GM18951 (cell line): Measurements from ENCODE around the gene HCFC1.

ENCODE experiments used
- POLR2A ChIP-seq: IDR thresholded peaks from 4 replicates; pipeline ENCODE4 v1.6.1; 2011; ENCODE audit warnings: mild to moderate bottlenecking; ENCODE audit not compliant: insufficient read length, insufficient read depth; ENCODE audit errors: extremely low read depth
- in situ Hi-C: fragments of 300-500 bp; cut with MboI; formaldehyde crosslinking; loops from one replicate; pipeline ENCODE4 v1.12.0; 2022; ENCODE audit warnings: low sequenced_read_pairs, mixed read lengths, inconsistent platforms; ENCODE audit not compliant: unreplicated experiment

HCFC1 gene

DNA sequence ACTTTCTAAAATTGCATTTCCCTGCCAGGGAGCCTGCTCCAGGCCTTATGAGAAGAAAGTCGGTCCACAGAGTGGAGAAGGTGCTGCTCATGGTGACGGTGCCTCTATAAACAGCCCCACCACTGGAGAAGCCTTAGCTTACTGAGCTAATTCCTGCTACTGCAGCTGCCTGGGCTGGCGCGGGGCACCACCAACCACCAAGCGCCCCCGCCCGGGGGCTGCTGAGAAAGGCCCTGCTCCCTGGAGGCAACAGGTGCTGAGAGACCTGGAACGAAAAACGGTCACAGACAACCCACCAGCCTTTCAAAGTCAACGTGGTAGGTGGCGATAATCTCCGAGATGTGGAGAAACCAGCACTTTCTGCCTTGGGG is 2.9 kb downstream of the HCFC1 start:
- TF ChIP-seq POLR2A = no peak
- in situ Hi-C loops = no loop called here

DNA sequence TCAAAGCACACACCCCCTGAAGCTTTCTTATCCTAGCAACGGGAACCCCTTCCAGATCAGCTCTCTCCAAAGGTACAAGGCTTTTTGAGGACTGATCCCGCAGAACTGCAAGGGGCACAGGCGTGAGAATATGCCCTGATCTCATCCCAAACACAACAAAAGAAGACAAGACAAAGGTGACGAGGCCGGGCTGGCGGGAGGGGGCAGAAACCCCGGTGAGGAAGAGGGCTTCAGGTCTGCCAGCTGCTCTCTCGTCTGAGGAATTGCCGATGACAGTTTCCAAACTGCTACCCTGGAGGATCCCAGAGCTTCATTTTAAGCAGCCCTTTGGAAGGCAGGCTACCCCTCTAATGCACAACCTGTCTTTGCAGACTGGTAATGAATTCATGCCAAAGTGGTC is 3.4 kb downstream of the HCFC1 start:
- TF ChIP-seq POLR2A = no peak
- in situ Hi-C loops = no loop called here

DNA sequence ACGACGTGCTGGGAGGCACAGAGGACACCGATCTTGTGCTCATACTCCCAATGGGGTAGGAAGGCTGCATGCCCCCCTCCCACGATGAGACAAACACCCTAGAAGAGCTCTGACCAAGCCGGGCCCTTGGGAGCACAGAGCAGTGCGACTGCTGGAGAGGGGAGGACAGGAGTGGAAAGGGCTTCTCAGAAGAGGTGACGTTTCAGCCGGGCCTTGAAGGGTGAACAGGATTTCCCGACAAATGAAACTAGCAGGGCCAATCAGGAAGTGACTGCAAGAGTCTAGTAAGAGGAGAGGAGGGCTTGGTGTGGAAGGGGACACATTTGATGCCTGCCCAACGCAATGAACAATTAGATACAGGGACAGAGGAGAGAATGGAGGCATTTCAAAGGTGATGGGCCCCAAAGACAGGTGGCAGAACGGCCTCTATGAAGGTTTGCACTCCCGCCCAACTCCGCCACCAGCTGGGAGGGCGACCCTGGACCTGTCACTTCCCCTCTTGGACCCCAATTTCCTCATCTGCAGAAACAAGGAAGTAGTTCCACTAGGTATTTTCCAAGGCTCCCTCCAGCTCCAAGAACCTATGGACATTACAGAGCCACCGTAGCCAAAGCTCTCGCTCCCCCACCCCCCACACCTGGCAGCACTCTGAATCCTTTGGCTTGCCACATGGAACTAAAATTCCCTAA is 3.9 kb downstream of the HCFC1 start:
- TF ChIP-seq POLR2A = no peak
- in situ Hi-C loops = no loop called here

DNA sequence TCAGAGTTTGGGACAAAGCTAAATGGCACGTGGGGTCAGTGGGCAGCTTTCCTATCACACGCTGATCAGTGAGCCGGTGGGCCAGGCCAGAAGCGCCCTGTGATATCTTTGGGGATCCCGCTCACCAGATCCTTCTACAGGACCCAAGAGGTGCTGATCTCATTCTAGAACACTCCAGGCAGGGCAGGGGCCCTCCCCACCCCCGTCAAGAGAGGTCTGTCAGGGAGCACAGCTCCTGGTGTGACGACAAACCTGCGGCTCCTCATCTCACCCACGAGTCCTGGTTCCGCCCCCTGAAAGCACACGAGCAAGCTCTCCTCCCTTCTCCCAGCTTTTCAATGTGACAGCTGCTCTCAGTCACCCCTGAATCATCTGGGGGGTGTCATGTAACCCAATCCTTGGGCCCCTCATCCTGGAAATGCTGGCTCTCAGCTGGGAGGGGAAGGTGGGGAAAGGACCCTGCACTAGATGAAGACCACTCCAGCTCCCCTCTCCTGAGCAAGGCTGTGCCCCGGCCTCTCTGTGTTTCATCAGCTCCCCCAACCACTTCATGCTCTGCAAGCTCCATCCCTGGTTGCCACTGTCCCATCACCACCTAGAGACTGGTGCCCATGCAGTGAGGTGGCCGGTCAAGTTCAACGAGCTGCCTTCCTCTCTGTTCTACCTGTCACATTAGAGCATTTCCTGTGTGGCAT is 4.6 kb downstream of the HCFC1 start:
- no peak for TF ChIP-seq POLR2A
- in situ Hi-C loops = no loop called here

DNA sequence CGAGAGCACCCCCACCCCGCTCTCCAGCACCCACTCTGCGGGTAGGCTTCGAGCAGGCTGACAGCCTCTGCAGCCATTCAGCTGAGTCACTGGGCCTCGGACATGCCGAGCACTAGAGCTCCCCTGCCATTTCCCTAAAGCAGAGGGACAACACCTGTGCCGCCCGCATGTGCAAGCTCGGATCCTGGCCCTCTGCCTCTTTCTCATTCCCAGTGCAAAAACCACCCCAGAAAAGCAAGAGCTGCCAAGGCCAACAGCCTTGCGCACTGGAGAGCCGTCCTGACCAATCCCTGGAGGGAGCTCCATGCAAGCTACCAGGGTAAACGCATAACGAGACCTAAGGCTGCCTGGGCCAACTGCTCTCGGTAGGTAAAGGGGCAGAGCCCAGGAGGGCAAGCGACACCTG is 5.3 kb downstream of the HCFC1 start:
- no peak for TF ChIP-seq POLR2A
- in situ Hi-C loops = no loop called here

DNA sequence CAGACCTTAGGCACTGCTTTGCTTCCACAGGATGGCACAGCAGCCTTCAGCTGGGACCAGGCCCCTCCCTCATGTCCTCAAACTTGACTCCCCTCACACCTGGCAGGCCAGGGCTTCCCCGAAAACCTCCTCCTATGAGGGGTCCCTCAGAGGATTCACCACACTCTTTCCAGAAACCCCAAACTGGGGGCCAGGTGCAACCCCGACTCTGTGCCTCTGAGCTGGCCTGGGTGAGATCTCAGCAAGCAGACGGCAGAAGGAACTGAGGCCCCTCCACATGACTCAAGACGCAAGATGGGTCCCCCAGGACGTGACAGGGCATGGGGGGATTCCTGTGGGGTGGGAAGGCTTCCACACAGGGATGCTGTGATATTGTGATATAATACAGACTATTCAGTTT is 6.2 kb downstream of the HCFC1 start:
- no peak for TF ChIP-seq POLR2A
- in situ Hi-C loops = no loop called here

DNA sequence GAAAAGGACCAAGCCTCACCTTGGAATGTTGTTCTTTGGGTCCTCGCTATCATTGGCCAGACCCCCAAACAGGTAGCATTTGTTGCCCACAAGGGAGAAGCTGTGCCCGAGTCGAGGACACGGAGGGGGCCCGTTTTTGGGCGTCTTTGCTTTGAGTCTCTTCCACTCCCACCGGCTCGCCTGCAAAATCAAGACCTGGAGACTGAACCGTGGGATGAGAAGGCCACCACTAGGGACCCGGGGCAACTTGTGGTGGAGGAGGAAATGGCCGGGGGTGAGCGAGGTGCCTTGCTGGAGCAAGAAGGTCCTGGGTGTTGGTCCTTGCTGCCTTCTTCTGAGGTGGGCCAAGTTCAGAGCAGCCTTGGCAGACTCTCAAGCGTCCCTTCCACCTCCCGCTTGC is 7.5 kb downstream of the HCFC1 start:
- in situ Hi-C loops = no loop called here
- TF ChIP-seq POLR2A = no peak

DNA sequence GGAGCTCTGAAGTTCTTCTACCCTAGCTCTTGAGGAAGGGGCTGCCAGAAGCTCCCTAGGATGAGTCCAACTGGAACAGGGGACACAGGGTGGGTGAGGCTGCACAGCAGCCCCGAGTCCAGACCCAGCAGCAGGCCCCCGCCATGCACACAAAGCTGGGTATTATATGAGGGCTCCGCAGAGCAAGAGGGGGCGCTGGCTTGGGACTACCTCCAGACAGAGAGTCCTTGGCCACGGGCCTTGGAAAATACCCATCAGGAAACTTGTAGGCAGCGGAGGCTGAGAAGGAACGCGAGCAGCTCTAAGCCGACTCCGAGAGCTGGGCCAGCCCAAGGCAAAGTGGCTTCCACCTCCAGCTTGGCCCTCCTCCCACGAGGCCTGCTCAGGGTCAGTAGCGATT is 8.1 kb downstream of the HCFC1 start:
- in situ Hi-C loops = no loop called here
- no peak for TF ChIP-seq POLR2A

DNA sequence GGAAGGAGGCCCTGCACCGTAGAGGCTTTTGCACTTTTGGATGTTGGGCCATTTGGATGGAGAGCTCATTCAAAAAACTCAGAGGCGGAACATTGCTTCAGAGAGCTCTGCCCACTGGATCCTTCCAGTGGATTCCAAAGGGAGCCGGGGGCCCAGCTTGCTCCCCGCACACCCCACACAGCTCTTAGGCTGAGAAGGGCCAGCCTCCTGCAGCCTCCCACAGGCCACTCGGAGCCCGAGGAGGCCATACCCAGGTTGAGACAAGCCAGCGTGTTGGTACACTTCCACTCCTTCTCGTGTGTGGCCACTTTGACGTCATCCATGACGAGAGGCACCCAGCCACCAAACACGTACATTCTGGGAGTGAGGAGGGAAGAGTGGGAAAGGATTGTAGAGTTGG is 10.3 kb downstream of the HCFC1 start:
- in situ Hi-C loops = no loop called here
- TF ChIP-seq POLR2A = no peak

DNA sequence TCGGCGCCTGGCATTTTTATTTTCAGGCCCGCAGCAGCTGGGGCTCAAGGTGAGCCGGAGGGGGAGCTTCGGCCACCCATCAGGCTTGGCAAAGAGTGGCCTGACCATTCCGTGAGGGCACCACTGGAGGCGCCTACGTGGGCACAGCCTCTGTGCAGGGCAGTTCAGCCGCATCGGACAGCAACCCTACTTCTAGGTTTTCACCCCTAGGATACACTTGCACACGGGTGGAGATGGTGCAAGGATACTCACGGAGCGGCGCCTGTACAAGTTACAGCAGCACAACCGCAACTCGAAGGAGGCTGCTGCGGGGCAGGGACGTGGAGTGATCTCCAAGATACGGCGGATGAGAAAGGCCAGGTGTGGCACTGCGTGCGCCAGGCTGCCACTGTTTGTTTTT is 10.8 kb downstream of the HCFC1 start:
- in situ Hi-C loops = no loop called here
- TF ChIP-seq POLR2A = no peak

DNA sequence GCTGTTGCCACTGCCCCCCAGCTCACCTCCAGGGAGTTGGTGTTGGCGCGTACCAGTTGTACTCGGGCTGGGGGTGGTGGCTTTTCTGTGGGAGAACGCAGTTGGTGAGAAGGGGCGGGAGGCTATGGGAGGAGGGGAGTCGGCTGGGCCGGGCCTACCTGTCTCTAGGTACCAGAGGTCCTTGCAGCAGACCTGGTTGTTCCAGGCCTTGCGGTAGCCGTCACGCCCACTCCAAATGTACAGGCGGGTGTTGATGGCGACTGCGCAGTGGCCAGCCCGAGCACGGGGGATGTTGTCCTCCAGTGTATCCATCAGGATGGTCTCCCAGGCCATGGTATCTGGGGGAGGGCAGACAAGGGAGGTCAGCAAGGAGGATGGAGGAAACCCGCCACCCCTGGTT is 11.5 kb downstream of the HCFC1 start:
- no peak for TF ChIP-seq POLR2A
- in situ Hi-C loops = no loop called here

DNA sequence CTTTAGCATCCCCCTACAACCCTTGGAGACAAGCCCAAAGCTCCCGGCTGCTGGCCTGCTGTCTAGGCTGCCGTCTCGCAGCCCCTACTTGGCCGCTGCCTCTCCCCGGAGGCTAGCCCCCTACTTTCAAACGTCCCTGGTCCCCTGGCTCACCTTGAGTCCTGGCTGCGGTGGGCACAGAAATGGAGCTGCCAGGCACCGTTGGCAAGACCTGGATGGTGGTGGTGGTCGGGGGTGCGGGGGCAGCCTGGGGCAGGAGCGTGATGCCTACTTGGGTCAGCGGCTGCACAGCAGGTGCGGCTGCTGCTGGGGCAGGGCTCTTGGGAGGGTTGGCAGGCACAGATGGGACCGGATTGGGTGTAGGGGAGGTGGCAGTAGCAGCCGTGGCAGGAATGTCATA is 12.0 kb downstream of the HCFC1 start:
- in situ Hi-C loops = loop anchor here (10.0 kb wide), 1 partner anchor 175 kb away; the partner anchor contains the start of gene SRPK3
- TF ChIP-seq POLR2A = no peak

DNA sequence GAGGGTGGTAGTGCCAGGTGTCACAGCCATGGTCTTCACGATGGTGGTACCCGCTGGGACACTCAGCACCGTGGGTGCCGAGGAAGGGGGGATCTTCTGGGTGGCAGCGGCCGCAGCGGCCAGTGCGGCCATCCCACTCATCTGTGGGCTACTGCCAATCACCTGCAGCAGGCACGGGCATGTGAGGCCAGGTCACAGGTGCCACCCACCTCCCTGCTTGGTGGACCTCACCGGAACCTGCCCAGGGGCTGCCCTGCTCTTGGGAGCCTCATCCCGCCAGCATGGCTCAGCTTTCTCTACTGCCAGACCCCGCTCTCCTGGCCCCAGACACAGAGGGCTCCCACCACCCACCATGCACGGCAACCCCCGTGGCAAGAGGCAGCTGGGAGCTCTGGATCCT is 13.0 kb downstream of the HCFC1 start:
- TF ChIP-seq POLR2A = no peak
- in situ Hi-C loops = loop anchor here (10.0 kb wide), 1 partner anchor 174 kb away; the partner anchor contains the start of gene SRPK3

DNA sequence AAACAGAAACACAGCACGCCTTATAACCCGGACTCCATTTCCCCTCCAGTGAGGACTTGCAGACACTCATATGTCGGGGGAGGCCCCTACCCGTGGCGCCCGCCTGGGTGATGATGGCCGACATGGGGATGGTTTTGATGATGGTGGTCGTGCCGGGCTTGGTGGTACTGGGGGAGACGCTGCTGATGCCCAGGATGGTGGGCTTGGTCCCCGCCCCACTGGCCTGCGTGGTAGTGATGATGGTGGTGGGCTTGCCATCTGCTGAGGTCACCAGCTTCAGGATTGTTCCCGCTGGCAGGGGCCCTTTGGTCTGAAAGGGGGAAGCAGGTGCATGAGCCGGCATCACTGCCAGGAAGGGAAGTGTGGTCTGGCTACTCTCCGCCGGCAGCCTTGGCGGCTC is 14.4 kb downstream of the HCFC1 start:
- TF ChIP-seq POLR2A = no peak
- in situ Hi-C loops = loop anchor here (10.0 kb wide), 1 partner anchor 172 kb away; the partner anchor contains the start of gene SRPK3
